Superior temporal gyrus (tissue), 1 donor: Measurements from ENCODE around the gene NGF.

ENCODE experiments used
- DNase-seq: peaks from one replicate; pipeline ENCODE4 v3.0.0-alpha.2; 2016; ENCODE audit errors: extremely low spot score

NGF gene

DNA sequence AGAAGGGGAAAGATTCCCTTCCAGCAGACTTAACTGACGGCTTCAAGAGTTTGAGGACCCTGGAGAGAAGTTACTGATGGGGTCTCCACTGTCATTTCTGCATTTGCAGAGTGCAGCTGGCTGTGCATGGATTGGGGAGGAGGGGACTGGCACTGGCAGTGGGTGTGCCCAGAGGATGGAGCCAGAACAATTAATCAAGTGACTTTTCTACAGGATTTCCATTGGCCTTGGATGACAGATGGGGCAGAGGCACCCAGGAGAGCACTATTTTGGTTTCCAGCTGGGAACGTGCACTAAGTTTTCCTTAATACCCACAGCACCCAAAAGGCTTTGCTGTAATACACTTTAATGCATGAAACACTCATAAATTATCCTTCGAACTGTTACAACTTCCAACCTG lies 1.3 kb downstream of the NGF start:
- DNase-seq = no peak

DNA sequence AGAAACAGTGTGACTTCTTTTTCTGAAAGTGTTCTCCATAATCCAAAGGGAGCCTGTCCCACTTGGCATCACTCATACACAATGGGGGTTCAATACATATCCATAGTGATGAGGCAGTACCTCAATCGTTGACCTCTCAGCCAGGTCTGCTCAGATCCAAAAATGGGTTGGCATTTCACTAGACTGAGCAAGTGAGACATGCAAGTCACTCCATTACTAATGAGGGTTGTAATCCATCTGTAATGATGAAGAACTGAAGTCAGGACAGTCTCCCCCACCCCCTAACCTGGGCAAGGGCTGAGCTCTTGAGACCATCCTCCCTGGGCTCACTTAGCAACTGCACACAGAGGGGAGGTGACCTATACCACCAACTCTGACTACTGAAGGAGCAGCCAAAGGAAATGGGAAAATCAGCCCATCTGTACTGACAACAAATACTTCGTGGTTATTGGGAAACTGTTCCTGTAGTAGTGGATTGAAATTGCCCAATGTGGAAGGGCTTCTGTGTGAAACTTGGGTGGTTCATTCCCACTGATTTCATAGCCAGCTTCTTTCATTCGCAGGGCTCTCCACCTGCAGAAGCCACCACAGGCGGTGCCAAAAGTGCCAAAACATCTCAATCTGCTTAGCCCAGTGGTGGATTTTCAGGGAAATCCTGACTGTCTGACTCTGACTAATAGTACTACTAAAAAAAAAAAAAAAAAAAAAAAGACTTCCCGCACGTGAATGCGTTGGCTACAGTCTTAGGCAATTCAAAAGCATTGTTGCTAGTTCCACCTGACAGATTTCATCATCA lies 5.0 kb downstream of the NGF start:
- DNase-seq = no peak

DNA sequence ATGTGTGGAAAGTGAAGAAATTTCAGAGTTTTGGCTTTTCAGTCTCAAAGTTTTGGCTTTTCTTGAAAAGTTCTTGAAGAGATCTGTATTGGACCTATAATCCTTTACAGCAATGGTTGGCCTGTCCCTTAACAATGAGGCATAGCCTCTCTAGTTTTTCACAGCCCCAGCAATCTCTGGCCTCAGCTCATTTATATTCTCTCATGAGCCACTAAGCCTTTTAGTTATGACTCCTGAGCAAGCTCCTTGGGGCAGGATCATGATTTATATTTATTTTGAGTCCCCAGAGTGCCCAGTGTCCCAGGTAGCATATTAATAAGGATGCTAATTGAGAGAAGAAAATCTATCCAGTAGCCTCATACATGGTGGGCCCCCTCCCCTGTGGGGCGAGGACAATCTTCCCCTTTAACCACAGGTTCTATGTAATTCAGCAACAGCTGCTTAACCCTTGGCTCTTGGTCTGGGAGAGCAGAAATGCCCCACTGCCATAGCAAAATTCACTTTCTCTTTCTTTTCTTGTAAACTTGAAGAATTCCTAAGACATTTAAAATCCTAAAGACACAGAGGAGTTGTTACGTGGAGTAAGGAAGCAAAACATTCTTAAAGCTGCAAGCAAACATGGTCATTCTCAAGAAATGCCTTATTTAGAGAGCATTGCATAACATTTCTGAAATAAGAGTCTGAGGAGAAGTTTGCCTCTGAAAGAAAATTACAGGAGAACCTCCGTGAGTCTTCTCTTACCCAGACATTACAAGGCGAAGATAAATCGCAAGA lies 6.3 kb downstream of the NGF start:
- DNase-seq = no peak

DNA sequence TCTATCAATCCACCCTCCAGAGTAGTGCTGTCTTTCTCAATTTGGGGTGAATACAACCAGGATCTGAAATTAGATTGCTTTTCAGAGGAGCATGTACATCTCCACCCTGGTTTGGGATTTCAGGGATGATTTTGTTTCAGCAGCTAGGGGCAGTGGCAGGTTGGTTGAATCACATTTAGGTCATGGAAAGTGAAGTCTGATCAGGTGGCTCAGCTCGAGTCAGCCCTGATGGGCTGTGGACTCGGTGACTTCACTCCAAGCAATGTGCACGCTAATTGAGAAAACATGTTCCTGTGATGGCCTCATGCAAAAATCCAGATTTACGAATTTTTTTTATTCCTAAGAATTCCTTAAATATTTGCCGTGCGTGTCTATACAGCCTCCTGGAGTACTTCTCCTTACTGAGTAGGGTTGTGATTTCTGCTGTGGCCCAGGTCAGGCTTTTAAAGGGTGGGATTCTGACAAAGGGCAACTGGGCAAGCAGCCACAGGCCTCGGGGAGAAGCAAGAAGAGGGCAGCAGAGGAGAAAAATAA lies 7.5 kb downstream of the NGF start:
- no peak for DNase-seq

DNA sequence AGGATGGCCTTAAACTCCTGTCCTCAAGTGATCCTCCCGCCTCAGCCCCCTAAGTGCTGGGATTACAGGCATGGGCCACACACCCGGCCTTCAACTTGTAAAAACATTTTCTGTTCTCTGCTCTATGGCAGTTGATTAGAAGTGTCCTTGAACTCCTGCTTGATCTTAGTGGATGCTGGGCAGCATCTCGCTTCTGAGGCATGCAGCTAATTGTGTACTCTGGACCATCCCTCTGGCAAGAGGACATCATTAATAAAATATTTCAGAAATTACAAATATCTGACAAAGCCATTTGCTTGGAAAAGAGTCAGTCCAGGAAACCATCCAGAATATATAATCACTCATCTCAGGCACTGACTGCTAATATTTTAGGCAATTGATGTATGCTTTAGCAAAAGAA lies 8.1 kb downstream of the NGF start:
- DNase-seq = no peak

DNA sequence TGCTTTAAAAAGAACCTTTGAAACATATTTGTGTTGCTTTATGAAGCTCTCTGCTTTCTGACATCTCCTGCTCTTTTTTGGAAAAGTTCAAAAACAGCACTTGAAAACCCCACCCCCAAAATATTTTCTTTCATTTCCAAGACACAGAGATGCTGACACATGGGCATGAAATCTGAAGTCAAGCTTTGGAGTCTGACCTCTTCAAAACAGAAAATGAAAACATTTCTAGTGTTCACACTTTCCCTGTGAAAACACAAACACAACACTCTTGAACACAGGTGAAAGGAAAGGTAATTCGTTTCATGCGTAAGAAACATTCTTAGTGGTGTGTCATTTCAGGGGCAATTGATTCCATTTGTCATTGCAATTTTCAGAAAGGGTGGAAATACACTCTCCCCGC lies 10.8 kb downstream of the NGF start:
- no peak for DNase-seq

DNA sequence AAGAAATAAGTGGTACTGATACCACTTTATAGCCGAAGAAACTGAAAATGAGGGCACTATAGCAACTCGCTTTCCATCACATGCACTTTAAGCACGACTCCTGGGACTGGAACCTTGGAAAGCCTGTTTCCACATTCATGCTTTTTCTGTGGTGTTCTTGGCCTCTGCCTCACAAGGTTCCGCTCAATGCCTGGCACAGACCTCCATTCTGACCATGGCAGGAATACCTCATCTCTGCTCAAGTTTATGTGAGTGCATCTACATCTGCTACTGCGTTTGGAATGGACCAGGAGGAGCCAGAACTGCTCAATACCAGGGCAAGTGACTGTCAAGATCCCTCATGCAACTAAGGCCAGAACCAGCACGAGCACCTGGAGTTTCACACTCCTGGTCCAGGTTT lies 11.6 kb downstream of the NGF start:
- DNase-seq = no peak

DNA sequence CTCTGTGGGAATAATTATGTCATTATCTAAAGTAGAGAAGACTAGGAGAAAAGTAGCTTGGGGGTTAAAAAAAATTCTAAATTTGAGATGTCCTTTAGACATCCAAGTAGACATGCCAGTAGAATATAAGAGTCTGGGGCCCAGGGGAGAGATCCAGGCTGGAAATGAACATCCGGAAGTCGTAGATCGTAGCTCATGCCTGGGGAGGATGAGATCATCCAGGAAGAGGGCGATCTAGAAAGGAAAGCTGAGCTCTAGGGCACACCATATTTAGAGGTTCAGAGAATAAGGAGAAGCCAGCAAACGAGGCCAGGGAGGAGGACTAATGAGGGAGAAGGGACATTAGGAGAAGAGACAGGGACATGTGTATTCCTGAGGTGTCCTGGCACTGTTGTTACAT lies 12.2 kb downstream of the NGF start:
- DNase-seq = no peak

DNA sequence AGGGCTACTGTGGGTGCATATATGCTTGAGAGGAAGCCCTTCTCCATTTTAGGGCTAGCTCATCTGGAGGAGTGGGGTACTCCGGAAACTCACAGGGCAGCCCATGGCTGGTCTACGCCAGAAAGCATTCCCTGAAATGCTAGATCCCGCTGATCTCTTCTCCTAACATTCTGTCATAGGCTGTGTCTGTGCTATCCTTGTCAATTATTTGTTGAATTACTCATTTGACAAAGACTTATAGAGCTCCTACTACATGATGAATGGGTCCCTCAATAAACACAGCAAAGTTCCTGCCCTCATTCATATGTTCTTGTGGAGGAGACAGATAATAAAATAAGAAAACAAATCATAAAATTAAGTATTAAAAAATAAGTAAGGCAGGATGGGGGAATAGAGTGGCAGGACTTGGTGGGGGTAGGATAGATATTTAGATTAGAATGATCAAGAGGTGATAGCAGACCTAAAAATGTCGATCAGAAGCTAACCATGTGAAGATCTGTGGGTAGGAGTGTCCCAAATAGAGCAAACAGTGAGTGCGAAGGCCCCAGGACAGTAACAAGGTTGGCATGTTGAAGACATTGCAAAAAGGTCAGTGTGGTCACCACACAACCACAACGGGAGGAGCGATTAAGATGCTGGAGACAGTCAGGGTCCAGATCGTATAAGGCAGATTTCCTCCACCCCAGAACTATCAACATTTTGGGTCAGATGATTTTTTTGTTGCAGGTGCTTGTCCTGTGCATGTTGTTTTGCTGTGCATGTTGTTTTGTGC lies 13.2 kb downstream of the NGF start:
- DNase-seq = no peak

DNA sequence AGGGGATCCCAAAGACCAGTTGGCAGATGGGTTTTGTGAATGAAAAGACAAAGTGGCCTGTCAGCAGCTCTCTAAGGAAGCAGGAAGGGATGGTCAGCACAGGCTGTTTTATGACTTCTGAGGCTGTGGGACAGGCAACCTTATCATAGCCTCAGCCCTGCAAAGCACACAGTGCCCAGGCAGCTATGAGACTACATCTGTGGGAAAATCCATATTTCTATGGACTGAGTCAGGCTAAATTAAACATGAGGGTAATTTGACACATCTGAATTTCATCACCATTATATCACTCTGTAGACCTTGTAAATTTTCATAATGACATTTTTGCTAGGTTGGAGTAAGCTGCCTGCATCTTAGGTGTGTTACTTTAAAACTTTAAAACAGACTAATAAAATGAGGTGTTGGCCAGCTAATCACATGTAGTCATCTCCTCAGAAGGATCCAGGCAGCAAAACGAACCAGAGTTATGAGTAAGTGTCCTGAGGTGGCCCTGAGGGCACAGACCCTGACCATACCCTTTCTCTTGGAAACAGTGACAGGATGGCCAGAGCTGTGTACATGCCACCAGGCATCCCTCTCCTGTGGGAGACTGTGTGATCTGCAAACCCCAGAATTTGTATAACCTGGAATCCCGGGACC lies 14.6 kb downstream of the NGF start:
- no peak for DNase-seq

DNA sequence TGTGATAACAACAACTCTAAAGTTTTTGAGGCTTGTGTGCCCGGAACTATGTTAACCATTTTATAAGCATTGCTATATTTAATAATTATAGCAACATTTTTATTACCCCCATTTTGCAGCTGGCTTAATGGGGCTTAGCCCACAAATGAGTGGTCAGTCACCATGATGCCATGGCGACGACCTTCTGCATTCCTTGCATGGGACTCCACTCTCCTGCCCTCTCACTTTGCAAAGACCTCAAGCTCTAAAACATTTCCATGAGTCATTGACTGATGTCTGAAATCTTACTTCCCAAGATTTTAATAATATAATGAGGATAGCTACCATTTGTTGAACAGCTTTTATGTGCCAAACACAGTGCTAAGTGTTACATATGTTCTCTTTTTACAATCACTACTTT lies 15.4 kb downstream of the NGF start:
- DNase-seq = no peak

DNA sequence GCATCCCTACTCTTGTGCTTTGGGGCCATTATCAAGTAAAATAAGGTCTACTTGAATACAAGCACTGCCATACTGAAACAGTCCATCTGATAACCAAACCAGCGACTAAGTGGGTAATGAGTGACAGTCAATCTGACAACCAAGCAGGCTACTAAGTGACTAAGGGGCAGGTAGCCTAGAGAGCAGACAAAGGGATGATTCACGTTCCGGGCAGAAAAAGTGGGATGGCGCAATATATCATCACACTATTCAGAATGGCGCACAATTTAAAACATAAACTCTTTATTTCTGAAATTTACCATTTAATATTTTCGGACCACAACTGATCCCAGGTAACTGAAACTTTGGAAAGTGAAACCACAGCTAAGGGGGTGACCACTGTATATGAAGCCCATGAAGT lies 17.7 kb downstream of the NGF start:
- no peak for DNase-seq

DNA sequence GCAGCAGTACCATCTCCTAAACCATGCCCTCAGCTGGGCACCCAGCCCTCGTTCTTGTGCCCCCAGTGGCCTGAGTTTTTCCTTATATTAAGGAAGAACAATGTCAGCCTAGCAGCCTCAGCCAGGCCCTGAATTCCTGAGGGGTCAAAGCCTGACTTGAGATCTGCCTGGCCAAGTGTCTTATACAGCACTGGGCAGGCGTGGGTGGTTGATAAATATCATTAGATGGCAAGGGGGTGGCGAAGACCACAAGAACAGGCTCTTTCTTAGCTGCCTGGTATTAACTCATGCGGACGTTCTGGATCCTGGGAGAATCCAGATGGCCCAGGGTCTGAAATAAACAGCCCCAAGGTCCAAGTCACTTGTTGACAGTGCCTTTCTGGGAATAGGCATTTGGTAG lies 18.3 kb downstream of the NGF start:
- no peak for DNase-seq

DNA sequence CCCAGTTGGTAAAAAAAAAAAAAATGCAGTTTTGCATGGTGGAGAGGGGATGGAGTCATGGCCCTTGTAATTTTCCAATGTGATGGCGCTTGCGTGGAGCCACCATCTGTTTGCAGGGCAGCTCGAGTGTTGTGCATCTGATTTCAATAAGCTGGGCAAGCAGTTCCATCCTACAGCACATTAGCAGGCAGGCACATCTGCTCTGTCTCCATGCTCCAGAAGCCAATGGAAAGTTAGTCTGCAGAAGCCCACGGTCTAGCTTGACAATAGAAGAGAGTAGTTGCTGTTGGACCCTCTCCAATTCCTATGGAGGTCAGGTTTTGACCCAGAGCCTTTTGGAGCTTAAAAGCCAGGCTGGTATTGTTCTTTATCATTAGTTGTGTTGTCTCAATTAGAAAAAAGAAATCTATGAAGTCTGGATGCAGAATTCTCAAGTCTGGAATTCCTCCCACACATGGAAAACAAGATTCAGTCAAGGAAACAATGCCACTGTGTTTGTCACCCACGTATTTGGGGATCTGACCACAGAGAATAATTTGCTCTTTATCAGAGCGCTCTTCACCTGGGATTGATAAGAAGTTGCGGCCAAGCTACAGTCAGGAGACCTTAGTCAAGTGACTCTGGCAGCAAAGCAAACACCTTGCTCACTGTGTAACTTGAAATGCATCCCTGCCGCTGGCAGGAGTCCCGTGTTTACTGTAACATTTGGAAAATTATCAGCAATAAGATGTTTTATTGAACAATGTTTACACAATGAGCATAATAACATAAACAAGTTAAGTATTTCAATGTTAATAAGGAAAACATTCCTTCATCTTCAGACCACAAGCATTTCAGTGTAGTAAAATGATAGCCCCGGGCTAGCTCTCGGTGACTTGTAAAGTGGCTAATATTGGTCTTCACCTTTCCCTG lies 20.7 kb downstream of the NGF start:
- DNase-seq = no peak

DNA sequence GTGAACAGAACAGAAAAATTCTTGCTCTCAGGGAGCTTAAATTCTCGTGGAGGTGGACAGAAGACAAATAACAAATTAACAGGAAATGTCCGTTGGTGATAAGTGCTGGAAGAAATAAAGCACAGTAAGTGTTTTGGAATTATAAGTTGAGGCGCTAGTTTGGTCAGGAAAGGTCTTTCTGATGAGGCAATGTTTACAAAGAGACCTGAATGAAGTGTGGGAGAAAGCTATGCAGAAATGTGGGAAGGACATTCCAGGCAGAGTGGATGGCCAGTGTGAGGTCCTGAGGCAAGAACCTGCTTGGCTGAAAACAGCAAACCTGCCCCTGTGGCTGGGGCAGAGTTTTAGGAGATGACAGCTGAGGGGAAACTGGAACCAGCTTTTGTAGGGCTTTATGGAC lies 23.3 kb downstream of the NGF start:
- DNase-seq = no peak

DNA sequence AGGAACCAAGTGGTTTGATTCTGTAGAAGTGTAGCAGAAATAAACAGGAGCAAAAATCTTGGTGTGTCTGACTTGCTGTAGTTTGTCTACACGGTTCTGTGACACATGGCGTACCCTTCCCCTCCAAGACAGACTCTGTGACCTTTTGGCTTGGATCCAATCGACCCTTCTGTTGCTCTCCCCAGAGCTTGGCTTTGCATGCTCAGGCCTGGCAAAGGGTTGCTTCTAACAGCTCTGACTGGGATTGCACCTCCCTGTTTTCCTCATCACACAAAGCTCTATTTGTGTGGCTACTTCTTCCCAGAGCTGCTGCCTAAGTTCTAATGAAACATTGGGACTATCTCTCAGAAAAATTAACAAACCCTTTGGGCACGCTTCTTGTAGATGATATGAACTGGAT lies 24.0 kb downstream of the NGF start:
- DNase-seq = no peak

DNA sequence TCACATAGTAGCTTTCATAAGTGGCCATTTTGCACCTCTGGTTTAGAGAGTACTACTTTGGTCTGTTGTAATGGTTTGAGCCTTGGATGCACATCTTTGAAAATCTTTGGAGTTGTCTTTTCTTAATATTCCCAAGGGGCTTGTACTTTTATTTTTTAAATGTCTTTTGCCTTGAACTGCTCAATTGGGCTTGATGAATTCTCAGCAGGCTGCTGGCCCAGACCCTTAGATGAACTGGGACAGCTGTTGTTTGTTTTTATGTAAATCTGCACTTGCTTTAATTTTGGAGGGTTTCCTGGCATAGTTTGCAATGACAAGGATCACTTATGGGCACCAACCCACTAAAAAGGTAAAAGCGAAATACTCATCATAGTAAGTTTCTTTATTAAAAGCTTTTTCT lies 24.9 kb downstream of the NGF start:
- DNase-seq = no peak

DNA sequence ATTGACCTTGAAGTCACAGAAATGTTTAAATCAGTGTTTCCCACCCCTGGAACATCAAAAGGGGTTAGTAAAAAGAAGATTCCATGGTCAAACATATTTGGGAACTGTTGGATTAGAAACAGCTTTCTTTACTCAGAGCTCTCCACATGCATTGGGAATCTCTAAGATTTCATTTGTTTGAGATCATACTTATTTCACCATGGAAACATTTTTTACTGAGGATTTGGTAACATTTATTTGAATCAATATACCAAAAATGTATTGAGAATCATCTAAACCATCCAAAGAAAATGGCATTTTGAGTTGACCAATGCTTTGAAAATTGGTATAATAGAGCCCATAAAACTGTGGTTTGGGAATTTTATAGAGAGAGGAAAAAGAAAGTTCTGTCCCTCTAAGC lies 25.3 kb downstream of the NGF start:
- DNase-seq = no peak

DNA sequence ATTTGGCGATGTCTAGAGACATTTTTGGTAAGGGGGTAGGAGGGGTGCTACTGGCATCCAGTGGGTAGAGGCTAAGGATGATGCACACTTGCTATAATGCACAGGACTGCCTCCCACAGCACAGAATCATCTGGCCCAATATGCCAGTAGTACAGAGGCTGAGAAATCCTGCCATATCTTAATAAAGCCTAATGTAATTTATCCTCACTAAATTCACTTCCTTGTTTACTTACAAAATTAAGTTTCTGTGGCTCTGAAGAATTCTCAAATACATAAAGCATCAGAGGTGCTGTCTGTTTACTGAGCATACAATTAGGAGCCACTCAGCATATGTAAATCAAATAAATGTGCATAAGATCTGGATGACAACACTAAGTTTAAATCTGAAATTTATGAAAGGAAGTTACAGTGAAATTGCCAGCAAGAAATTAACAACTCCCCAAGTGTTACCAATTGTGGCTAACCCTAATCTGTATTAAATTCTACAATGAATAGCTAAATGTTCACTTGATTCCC lies 26.5 kb downstream of the NGF start:
- no peak for DNase-seq

DNA sequence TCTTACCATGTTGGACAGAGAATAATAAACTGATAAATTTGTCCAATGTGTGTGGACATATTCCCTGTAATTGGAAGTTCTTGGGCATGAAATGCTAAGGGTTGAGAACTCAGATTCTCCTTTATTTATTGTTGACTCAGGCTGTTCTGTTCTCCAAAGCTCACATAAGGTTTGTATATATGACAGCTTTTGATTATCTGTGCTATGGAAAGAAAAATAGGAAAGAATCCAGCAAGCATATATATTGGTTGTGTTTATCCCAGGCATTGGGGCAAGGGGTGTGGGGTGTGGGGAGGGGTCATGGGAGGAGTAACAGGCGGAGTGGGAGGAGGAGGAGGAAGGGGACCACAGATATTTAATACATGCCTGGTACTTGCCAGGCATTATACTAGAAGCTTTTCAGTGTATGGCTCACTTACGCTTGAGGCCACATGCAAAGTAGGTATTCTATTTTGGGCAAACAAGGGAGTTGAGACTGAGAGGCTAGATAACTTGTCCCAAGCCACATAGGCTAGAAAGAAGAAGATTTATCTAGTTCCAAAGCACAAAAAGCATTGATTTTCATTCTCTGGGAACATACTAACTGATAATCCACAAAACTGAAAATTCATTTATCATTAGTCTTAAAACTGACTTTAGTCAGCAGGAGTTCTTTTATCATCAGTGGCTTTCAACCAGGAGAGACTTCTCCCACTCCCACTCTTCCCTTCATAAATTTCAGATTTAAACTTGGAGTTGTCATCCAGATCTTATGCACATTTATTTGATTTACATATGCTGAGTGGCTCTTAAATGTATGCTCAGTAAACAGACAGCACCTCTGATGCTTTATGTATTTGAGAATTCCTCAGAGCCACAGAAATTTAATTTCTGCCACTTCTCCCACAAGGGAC lies 27.2 kb downstream of the NGF start:
- DNase-seq = no peak
